ENCODE measurements around the gene RAB4A. TPM values are rescaled to one million over a fixed set of nuclear protein-coding genes. Genes with fewer than 3 reads are reported as not detected.

Gene RAB4A
- total and polyA plus RNA-seq, 9 of the 15 experiments (the other 6 are each of a cell fraction or from before 2014, with no cell fraction given), result 8.3 to 61.0 (median 26.7) TPM

DNA sequence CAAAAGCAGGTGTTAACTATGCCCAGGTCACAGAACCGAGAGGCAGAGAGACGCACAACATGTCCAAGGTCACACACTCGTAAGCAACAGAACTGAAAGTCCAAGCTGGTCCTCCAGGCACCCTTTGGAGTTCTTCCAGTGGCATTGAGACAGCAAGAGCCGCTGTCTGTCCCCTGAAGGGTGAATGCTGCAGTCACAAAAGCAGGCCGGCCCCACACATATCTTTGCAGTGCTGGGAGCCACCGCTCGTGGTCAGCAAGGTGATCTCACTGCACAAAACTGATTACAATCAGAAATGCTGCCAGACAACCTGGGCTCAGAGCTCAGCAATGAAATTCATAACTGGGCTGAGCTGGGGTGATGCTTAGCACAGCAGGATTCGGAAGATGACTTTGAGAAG is 47.4 kb upstream of the RAB4A start:
- Histone ChIP-seq H3K9me1 (ENCODE audit: control insufficient read depth, insufficient read depth, low read length) (no peaks in the 10 kb centered on the region), H4K20me1 (replicated peaks; ENCODE audit: control insufficient read depth, insufficient read depth, low read length) (0 out of 2 replicates have a peak, but pooled peaks cover 6% of the 10 kb centered on the region), H3K27ac (ENCODE audit: extremely low read depth, low read depth, low read length) (no peak overlapping the region), H3K27me3 (ENCODE audit: control insufficient read depth in 2 of 2, insufficient read depth in 2 of 2, low read length in 2 of 2) (peaks cover 4 to 18% of the 10 kb centered on the region in 2 experiments; a peak in 4 of 5 replicates), H3K9ac (ENCODE audit: insufficient read depth in 1 of 2, low read depth in 2 of 2, low read length in 2 of 2) (no peak overlapping the region), H3K36me3 (ENCODE audit: control insufficient read depth, insufficient read depth, low read length) (no peaks in the 10 kb centered on the region), H3K4me1 (replicated peaks in 1 of 2; ENCODE audit: control insufficient read depth in 2 of 2, insufficient read depth in 2 of 2, low read length in 2 of 2) (no peaks in the 10 kb centered on the region), H3K79me2 (ENCODE audit: control insufficient read depth, insufficient read depth, low read length) (no peaks in the 10 kb centered on the region), H3K9me3 (replicated peaks; ENCODE audit: control insufficient read depth, insufficient read depth, low read depth, low read length) (no peaks in the 10 kb centered on the region), H3K4me3 (no peak overlapping the region), H3K4me2 (ENCODE audit: insufficient read depth, low read length) (no peak overlapping the region), H2AFZ (ENCODE audit: low read depth, low read length) (no peak overlapping the region)
- ChIA-PET CTCF (ENCODE audit: low intra/inter-chr PET ratio) (no interaction called here), POLR2A (interaction anchor here (0.7 to 1.2 kb wide), 2 partner anchors 162 to 1030 kb away, joined by 3 read pairs; no protein-coding TSS in a partner anchor)
- no TSS peak for BruUV-seq (replicated peaks)
- ATAC-seq (no peak), FAIRE-seq (no peak), DNase-seq (ENCODE audit: extremely low read depth in 1 of 4, low spot score in 3 of 4) (no peak)
- WGBS (ENCODE audit: insufficient coverage, low coverage, missing lambda C conversion rate), result 1% methylated on average over 8 of the region's 8 CpGs
- TF ChIP-seq LEF1 (IDR thresholded peaks at IDR 0.05) (no peak), SOX6 (IDR thresholded peaks at IDR 0.05) (no peak), KDM1A (IDR thresholded peaks at IDR 0.05) (no peak)
- intact Hi-C loops (cut with micrococcal nuclease) (no loop called here), in situ Hi-C loops (cut with MboI) (no loop called here)

DNA sequence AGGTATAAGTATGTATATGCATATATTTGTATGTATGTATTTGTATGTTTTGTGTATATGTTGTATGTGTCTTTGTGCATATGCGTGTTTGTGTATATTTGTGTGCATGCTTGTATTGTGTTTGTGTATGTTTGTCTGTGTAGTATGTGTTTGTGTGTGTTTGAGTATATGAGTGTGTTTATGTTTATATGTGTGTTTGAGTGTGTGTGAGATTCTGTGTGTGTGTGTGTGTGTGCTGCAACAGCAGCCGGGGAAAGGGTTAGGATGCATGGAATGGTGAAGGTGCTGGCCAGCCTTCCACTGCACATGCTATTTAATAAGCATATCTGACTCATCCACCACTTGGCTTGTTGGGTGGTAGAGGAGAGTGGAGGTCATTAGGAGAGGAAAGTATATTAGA is 46.6 kb upstream of the RAB4A start:
- no peak for DNase-seq (ENCODE audit: extremely low read depth in 1 of 4, low spot score in 3 of 4)
- Histone ChIP-seq H2AFZ (ENCODE audit: low read depth, low read length) (no peak overlapping the region), H3K9me3 (replicated peaks; ENCODE audit: control insufficient read depth, insufficient read depth, low read depth, low read length) (no peaks in the 10 kb centered on the region), H3K79me2 (ENCODE audit: control insufficient read depth, insufficient read depth, low read length) (no peaks in the 10 kb centered on the region), H3K27ac (ENCODE audit: extremely low read depth, low read depth, low read length) (no peak overlapping the region), H3K4me1 (replicated peaks in 1 of 2; ENCODE audit: control insufficient read depth in 2 of 2, insufficient read depth in 2 of 2, low read length in 2 of 2) (no peaks in the 10 kb centered on the region), H3K27me3 (ENCODE audit: control insufficient read depth in 2 of 2, insufficient read depth in 2 of 2, low read length in 2 of 2) (peaks cover 7 to 22% of the 10 kb centered on the region in 2 experiments), H4K20me1 (replicated peaks; ENCODE audit: control insufficient read depth, insufficient read depth, low read length) (0 out of 2 replicates have a peak, but pooled peaks cover 6% of the 10 kb centered on the region), H3K9me1 (ENCODE audit: control insufficient read depth, insufficient read depth, low read length) (no peaks in the 10 kb centered on the region), H3K4me3 (no peak overlapping the region), H3K36me3 (ENCODE audit: control insufficient read depth, insufficient read depth, low read length) (no peaks in the 10 kb centered on the region), H3K4me2 (ENCODE audit: insufficient read depth, low read length) (no peak overlapping the region), H3K9ac (ENCODE audit: insufficient read depth in 1 of 2, low read depth in 2 of 2, low read length in 2 of 2) (no peak overlapping the region)
- BruUV-seq (replicated peaks), result no TSS peak
- CTCF ChIA-PET (ENCODE audit: low intra/inter-chr PET ratio), result no interaction called here
- in situ Hi-C loops (cut with MboI) (no loop called here), intact Hi-C loops (cut with micrococcal nuclease) (no loop called here)
- WGBS (ENCODE audit: insufficient coverage, low coverage, missing lambda C conversion rate), result 0% methylated on average over 2 of the region's 2 CpGs
- TF ChIP-seq ZNF212 (CRISPR knock-in tag; IDR thresholded peaks at IDR 0.05) (no peak), LARP7 (IDR thresholded peaks at IDR 0.05) (peak; percentile 58; the same call in 1 of the 2 replicates), POLR2A (conservative IDR thresholded peaks at IDR 0.05) (no peak), MCM2 (IDR thresholded peaks at IDR 0.05; ENCODE audit: low read depth) (no peak)
- TF ChIP-seq, protein P1, sequence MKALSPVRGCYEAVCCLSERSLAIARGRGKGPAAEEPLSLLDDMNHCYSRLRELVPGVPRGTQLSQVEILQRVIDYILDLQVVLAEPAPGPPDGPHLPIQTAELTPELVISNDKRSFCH (CRISPR knock-in tag; IDR thresholded peaks at IDR 0.05), result no peak
- TF ChIP-seq, protein P1 (tag; IDR thresholded peaks at IDR 0.05), result no peak
- TF ChIP-seq, protein P2, sequence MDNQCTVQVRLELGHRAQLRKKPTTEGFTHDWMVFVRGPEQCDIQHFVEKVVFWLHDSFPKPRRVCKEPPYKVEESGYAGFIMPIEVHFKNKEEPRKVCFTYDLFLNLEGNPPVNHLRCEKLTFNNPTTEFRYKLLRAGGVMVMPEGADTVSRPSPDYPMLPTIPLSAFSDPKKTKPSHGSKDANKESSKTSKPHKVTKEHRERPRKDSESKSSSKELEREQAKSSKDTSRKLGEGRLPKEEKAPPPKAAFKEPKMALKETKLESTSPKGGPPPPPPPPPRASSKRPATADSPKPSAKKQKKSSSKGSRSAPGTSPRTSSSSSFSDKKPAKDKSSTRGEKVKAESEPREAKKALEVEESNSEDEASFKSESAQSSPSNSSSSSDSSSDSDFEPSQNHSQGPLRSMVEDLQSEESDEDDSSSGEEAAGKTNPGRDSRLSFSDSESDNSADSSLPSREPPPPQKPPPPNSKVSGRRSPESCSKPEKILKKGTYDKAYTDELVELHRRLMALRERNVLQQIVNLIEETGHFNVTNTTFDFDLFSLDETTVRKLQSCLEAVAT (IDR thresholded peaks at IDR 0.05), result peak in 1 of 2 experiments; percentile 59; a peak in 1 of 4 replicates
- TF ChIP-seq, protein P3, sequence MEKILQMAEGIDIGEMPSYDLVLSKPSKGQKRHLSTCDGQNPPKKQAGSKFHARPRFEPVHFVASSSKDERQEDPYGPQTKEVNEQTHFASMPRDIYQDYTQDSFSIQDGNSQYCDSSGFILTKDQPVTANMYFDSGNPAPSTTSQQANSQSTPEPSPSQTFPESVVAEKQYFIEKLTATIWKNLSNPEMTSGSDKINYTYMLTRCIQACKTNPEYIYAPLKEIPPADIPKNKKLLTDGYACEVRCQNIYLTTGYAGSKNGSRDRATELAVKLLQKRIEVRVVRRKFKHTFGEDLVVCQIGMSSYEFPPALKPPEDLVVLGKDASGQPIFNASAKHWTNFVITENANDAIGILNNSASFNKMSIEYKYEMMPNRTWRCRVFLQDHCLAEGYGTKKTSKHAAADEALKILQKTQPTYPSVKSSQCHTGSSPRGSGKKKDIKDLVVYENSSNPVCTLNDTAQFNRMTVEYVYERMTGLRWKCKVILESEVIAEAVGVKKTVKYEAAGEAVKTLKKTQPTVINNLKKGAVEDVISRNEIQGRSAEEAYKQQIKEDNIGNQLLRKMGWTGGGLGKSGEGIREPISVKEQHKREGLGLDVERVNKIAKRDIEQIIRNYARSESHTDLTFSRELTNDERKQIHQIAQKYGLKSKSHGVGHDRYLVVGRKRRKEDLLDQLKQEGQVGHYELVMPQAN (IDR thresholded peaks at IDR 0.05; ENCODE audit: borderline replicate concordance), result no peak
- TF ChIP-seq, protein P4, sequence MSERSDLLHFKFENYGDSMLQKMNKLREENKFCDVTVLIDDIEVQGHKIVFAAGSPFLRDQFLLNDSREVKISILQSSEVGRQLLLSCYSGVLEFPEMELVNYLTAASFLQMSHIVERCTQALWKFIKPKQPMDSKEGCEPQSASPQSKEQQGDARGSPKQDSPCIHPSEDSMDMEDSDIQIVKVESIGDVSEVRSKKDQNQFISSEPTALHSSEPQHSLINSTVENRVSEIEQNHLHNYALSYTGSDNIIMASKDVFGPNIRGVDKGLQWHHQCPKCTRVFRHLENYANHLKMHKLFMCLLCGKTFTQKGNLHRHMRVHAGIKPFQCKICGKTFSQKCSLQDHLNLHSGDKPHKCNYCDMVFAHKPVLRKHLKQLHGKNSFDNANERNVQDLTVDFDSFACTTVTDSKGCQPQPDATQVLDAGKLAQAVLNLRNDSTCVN (CRISPR knock-in tag; IDR thresholded peaks at IDR 0.05), result 0 out of 2 replicates have a peak, but pooled peaks have one; percentile 7
- no peak for ATAC-seq
- POLR2A ChIA-PET, result no interaction called here
- FAIRE-seq, result no peak
